BJ (cell line): Measurements from ENCODE around the gene PERP. TPM values are rescaled to one million over a fixed set of nuclear protein-coding genes. Genes with fewer than 3 reads are reported as not detected.

Experiments
- CTCF ChIA-PET: fragments of 350-600 bp; formaldehyde crosslinking; extraction: SDS; loops from one replicate; lab custom pipeline; 2021; ENCODE audit warnings: antibody characterized with exemption, inconsistent platforms; lab: Yijun Ruan, JAX
- POLR2A ChIA-PET: fragments of 300-600 bp; sonication (Branson Sonifier 250); formaldehyde crosslinking; extraction: SDS; loops from one replicate; lab custom pipeline; 2021; ENCODE audit warnings: antibody characterized with exemption; lab: Charles Lee
- DNase-seq: peaks from one replicate; pipeline ENCODE4 v3.0.0-alpha.2; 2011; ENCODE audit warnings: low read depth
- H3K27me3 ChIP-seq: 2 replicates; pipeline ENCODE4 v1.6.0; 2011; ENCODE audit warnings: low read length; ENCODE audit not compliant: control insufficient read depth, insufficient read depth
- H3K36me3 ChIP-seq: 2 replicates; pipeline ENCODE4 v1.5.1; 2011; ENCODE audit warnings: low read length; ENCODE audit not compliant: control insufficient read depth, insufficient read depth
- H3K4me3 ChIP-seq: 2 replicates; pipeline ENCODE4 v1.5.1; 2011; ENCODE audit warnings: low read depth, mild to moderate bottlenecking, control low read depth, low read length
- polyA plus RNA-seq: library from polyadenylated mRNA; depleted of rRNA; stranded (reverse); fragments of >200 nt; gene quantifications from 2 replicates; pipeline ENCODE4 v1.2.3, GENCODE V29; 2011
- TF ChIP-seq, protein P1 (sequence below): IDR thresholded peaks from 2 replicates; pipeline ENCODE4 v1.5.1; 2011; ENCODE audit warnings: low read depth, mild to moderate bottlenecking, control low read depth, inconsistent platforms, low read length, moderate library complexity; ENCODE audit not compliant: insufficient read depth

The PERP gene
- polyA plus RNA-seq, 1 experiment: 47.5 TPM

DNA sequence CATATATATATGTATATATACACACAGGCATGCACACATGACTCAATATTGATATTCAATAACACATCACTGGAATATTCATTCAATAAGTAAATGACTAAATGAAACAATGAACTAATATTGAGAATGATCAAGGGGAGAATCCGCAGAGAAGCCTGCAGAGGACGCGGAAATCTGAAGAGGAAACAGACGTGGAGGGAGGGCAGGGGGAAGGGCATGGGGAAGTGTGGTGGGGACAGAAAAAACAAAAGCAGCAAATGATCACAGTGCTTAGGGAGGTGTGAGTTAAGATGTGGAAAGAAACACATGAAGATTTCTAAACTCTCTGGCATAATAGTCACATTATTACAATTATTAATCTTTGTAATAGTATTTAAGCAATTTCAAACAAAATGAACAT, 14.5 kb downstream of the PERP start:
- TF ChIP-seq, protein P1, sequence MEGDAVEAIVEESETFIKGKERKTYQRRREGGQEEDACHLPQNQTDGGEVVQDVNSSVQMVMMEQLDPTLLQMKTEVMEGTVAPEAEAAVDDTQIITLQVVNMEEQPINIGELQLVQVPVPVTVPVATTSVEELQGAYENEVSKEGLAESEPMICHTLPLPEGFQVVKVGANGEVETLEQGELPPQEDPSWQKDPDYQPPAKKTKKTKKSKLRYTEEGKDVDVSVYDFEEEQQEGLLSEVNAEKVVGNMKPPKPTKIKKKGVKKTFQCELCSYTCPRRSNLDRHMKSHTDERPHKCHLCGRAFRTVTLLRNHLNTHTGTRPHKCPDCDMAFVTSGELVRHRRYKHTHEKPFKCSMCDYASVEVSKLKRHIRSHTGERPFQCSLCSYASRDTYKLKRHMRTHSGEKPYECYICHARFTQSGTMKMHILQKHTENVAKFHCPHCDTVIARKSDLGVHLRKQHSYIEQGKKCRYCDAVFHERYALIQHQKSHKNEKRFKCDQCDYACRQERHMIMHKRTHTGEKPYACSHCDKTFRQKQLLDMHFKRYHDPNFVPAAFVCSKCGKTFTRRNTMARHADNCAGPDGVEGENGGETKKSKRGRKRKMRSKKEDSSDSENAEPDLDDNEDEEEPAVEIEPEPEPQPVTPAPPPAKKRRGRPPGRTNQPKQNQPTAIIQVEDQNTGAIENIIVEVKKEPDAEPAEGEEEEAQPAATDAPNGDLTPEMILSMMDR: no peak
- Histone ChIP-seq H3K4me3 (no peak overlapping the region), H3K36me3 (peaks cover 6% of the 10 kb centered on the region), H3K27me3 (no peaks in the 10 kb centered on the region)
- DNase-seq: no peak
- ChIA-PET CTCF (interaction anchor here (1.8 kb wide), 1 partner anchor 86 kb away, joined by 5 read pairs; no protein-coding TSS in a partner anchor), POLR2A (no interaction called here)

DNA sequence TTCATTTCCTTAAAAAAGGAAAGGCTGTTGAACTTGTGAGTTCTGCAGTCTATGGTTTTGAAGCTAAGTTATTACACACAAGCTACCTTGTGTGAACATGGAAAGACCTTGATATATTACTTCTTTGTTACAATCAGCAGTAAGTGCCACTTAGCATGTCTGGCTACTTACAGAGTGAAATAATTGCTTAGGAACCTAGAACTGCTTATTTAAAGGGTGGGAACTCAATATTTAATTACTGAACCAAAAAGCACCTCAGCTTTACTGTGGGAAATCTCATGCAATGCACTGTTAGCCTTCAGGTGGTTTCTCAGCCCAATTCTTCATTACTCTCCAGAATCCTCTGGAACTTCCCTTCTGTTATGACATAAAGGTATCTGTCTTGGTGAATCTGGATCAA, 17.9 kb downstream of the PERP start:
- DNase-seq: no peak
- POLR2A ChIA-PET: no interaction called here
- Histone ChIP-seq H3K27me3 (no peaks in the 10 kb centered on the region), H3K4me3 (no peak overlapping the region), H3K36me3 (no peaks in the 10 kb centered on the region; the same call in 1 of the 2 replicates)
- CTCF ChIA-PET: interaction anchor here (1.6 kb wide), 1 partner anchor 9 kb away, joined by 3 read pairs; no protein-coding TSS in a partner anchor
- TF ChIP-seq, protein P1: no peak

DNA sequence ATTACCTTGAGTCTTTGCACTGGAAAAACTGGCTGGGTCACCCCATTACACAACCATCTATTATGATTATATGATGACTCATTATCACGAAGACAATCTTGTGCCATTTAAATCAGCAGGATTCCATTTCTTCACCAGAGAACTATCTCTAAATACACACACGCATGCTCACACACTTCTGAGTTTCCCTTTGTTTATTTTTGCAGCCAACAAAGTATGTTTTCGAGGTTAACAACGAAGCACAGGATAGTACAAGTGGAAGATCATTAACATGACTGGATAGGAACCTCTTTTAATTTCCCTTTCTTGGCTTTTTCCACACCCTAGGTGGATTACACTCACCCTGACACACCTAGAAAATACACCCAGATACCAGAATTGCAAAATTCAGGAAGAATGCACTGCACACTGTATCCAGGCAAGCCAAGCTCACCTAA, 18.9 kb downstream of the PERP start:
- TF ChIP-seq, protein P1: no peak
- POLR2A ChIA-PET: no interaction called here
- peak; percentile 86 for DNase-seq
- CTCF ChIA-PET: interaction anchor here (0.6 kb wide), 1 partner anchor 64 kb away, joined by 3 read pairs; no protein-coding TSS in a partner anchor
- no peaks in the 10 kb centered on the region; the same call in 1 of the 2 replicates for H3K36me3 ChIP-seq
- no peaks in the 10 kb centered on the region for H3K27me3 ChIP-seq
- H3K4me3 ChIP-seq: no peak overlapping the region

DNA sequence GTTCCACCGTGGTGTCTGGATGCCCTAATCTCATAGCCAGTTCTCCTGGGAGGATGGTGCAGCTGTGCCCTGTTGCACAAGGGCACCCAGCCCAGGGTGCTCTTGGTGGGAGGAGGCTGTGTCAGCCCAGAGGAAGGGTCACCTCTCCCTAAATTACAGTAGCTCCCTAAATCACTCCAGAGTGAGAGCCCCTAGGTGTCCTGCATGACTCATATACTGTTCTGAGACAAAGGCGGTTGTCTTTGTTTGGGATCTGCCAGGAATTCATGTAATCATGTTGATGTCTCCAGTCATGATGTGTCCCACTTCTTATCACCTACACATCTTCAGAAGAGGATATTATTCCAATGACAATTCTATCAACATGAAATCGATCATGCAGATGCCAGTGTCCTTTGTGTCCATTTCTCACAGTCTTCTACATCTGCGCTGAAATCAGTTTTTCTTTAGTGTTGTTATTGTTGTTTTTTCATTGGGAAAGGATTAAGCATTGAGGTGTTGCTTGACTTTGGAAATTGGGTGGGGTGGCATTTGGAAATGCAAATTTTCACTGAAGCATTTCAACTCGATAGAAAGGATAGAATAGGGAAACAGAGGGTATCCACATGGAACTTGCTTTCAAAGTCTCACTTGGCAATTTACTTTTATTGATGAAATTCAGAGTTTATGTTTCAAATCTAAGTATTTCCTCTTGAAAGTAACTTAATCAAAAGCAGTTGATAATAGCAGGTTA, 19.5 kb downstream of the PERP start:
- TF ChIP-seq, protein P1: no peak
- POLR2A ChIA-PET: no interaction called here
- DNase-seq: no peak
- Histone ChIP-seq H3K4me3 (no peak overlapping the region), H3K36me3 (no peaks in the 10 kb centered on the region; the same call in 1 of the 2 replicates), H3K27me3 (no peaks in the 10 kb centered on the region)
- CTCF ChIA-PET: interaction anchor here (0.6 to 2.3 kb wide), 2 partner anchors 64 to 81 kb away, joined by 3 to 5 read pairs; no protein-coding TSS in a partner anchor

DNA sequence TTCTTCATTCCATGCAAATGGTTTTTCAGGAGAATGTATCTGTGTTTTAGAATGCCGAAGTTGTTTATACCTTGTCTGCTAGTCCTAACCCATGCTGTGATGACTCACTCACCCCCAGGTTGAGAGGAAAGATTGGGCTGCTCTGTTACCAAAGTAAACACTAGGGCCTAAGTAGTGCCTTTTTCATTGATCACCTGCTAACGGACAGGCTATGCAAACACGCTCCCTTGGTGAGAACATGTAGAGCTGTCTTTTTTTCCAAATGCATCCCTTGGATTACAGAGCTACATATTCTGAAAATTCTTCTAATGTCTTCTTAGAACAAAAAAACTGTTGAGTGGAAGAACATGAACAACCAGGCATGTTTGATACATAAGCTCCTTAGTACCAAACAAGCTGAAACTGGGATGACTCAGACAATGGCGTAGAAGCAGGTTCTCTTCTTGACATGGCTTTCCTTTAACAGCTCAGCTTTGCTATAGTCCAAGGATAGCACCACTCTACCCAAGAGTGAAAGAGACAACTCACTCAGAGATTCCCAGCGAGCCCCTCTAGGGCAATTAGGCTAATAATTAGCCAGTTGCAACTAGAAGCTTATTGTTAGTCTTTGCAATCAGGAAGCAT, 20.5 kb downstream of the PERP start:
- H3K36me3 ChIP-seq: no peaks in the 10 kb centered on the region
- ChIA-PET CTCF (interaction anchor here (2.3 kb wide), 1 partner anchor 80 kb away, joined by 5 read pairs; no protein-coding TSS in a partner anchor), POLR2A (interaction anchor here (0.6 to 0.7 kb wide), 3 partner anchors 14 to 590 kb away, joined by 3 to 11 read pairs (median 7); no protein-coding TSS in a partner anchor)
- H3K4me3 ChIP-seq: no peak overlapping the region
- TF ChIP-seq, protein P1: no peak
- DNase-seq: no peak
- H3K27me3 ChIP-seq: peaks cover 2% of the 10 kb centered on the region; the same call in 1 of the 2 replicates
